Smooth muscle cell (in vitro differentiated cells): Measurements from ENCODE around the gene DNASE1. TPM values are rescaled to one million over a fixed set of nuclear protein-coding genes. Genes with fewer than 3 reads are reported as not detected.

ENCODE experiments used
- DNase-seq: peaks from one replicate; lab custom pipeline; 2025; ENCODE audit not compliant: unreplicated experiment; lab: John Stamatoyannopoulos, UW
- H2AFZ ChIP-seq: fragments of 200-600 bp; sonication (generic); 2 replicates; pipeline ENCODE4 v1.6.0; 2016; ENCODE audit warnings: antibody characterized with exemption, low read depth, mild to moderate bottlenecking
- H3F3A ChIP-seq: fragments of 200-600 bp; sonication (generic); 2 replicates; pipeline ENCODE4 v1.6.0; 2017; ENCODE audit warnings: antibody characterized with exemption, low read depth
- H3K27ac ChIP-seq: fragments of 200-600 bp; sonication (generic); 2 replicates; pipeline ENCODE4 v1.5.1; 2016; ENCODE audit warnings: low read depth, mild to moderate bottlenecking
- H3K27me3 ChIP-seq: fragments of 200-600 bp; sonication (generic); 2 replicates; pipeline ENCODE4 v1.6.1; 2016; ENCODE audit warnings: low read depth, mild to moderate bottlenecking
- H3K36me3 ChIP-seq: fragments of 200-600 bp; sonication (generic); 2 replicates; pipeline ENCODE4 v1.5.1; 2016; ENCODE audit warnings: low read depth
- H3K4me1 ChIP-seq: fragments of 200-600 bp; sonication (generic); 2 replicates; pipeline ENCODE4 v1.5.1; 2016; ENCODE audit warnings: low read depth
- H3K4me2 ChIP-seq: fragments of 200-600 bp; sonication (generic); 2 replicates; pipeline ENCODE4 v1.6.0; 2016; ENCODE audit warnings: mild to moderate bottlenecking
- H3K4me3 ChIP-seq: fragments of 200-600 bp; sonication (generic); 2 replicates; pipeline ENCODE4 v1.5.1; 2016; ENCODE audit warnings: mild to moderate bottlenecking
- H3K79me2 ChIP-seq: fragments of 200-600 bp; sonication (generic); 2 replicates; pipeline ENCODE4 v1.6.0; 2016; ENCODE audit warnings: low read depth, mild to moderate bottlenecking
- H3K9ac ChIP-seq: fragments of 200-600 bp; sonication (generic); 2 replicates; pipeline ENCODE4 v1.6.0; 2016; ENCODE audit warnings: low read depth
- H3K9me3 ChIP-seq: fragments of 200-600 bp; sonication (generic); replicated peaks from 2 replicates; pipeline ENCODE4 v1.5.1; 2016; ENCODE audit warnings: low read depth
- H4K20me1 ChIP-seq: fragments of 200-600 bp; sonication (generic); 2 replicates; pipeline ENCODE4 v1.6.0; 2016; ENCODE audit warnings: low read depth
- CTCF ChIP-seq: fragments of 200-600 bp; sonication (generic); IDR thresholded peaks from 2 replicates; pipeline ENCODE4 v1.5.1; 2017; ENCODE audit warnings: borderline replicate concordance, mild to moderate bottlenecking, antibody characterized with exemption; ENCODE audit not compliant: insufficient read depth, poor library complexity, severe bottlenecking
- WGBS: methylation state at CpG from one replicate; pipeline ENCODE4 v1.1.7; 2016; ENCODE audit warnings: low lambda C conversion rate; 5-methylcytosine and 5-hydroxymethylcytosine counted together
- polyA plus RNA-seq: library from polyadenylated mRNA; unstranded; fragments of >200 nt; fragmentation: Nextera tagmentation; extraction: Ambion mirVana; gene quantifications from 2 replicates; pipeline ENCODE4 v1.2.1, GENCODE V29; 2016
- total RNA-seq: library from RNA; depleted of rRNA; stranded (reverse); fragments of >200 nt; gene quantifications from 2 replicates; pipeline ENCODE4 v1.2.3, GENCODE V29; 2014

Gene DNASE1
- total and polyA plus RNA-seq, 2 experiments from 2014 or later, result 8.1 to 37.8 TPM

- no peak for DNase-seq
- Histone ChIP-seq H3K27ac (no peak overlapping the region), H3K4me1 (no peaks in the 10 kb centered on the region), H3K79me2 (no peaks in the 10 kb centered on the region), H3F3A (no peaks in the 10 kb centered on the region), H3K27me3 (no peaks in the 10 kb centered on the region), H2AFZ (no peak overlapping the region), H3K36me3 (no peaks in the 10 kb centered on the region), H3K9ac (no peak overlapping the region), H3K9me3 (no peaks in the 10 kb centered on the region), H3K4me2 (no peak overlapping the region), H4K20me1 (no peaks in the 10 kb centered on the region), H3K4me3 (no peak overlapping the region)
- 98% methylated on average over 24 of the region's 24 CpGs for WGBS
- TF ChIP-seq CTCF, result no peak
These were observed 21.2 kb downstream of the DNASE1 start for GRCh38 chr16:3675601-3676130.

DNA sequence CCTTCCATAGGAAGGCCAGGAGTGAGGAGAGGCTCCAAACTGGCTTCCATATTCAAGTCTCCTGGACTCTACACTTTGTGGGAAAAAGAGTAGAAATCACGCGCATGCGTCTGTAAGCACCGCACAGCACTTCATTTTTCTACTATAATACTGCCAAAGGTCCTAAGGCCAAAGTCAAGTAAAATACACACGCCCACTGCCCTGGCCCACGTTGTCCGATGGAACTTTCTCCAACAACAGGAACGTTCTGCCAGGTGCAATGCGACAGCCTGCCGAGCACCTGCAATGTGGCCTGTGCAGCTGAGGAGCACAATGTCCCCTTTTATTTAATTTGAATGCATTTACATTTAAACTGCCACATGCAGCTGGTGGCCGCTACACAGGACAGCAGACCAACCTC is 23.5 kb downstream of the DNASE1 start:
- no peak overlapping the region for H2AFZ ChIP-seq
- H3K79me2 ChIP-seq, result no peaks in the 10 kb centered on the region
- no peak overlapping the region for H3K9ac ChIP-seq
- no peaks in the 10 kb centered on the region for H3K4me1 ChIP-seq
- H3K27me3 ChIP-seq, result no peaks in the 10 kb centered on the region
- H3K36me3 ChIP-seq, result peaks cover 8% of the 10 kb centered on the region
- H3F3A ChIP-seq, result no peaks in the 10 kb centered on the region
- no peaks in the 10 kb centered on the region for H3K9me3 ChIP-seq
- no peak for DNase-seq
- WGBS, result 98% methylated on average over 11 of the region's 11 CpGs
- no peak for TF ChIP-seq CTCF
- no peak overlapping the region for H3K27ac ChIP-seq
- no peak overlapping the region for H3K4me2 ChIP-seq
- H3K4me3 ChIP-seq, result no peak overlapping the region
- H4K20me1 ChIP-seq, result no peaks in the 10 kb centered on the region

DNA sequence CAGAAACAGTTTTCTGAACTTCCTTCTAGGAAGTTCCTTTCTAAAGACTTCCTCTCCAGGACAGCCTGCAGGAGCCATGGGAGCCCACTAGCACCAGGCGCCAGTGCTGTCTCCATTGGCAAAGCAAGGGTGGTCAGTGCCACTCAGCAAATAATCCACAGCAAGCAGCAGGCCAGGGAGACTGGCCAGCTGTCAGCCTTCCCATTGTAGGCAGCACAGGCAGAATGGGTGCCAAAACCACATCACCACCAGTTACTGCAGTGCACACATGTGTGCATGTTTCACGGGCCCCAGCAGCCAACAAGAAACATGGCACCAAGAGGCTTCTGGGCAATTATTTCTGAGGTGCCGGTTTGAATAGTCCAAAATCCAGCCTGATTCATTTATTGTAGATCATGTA is 26.7 kb downstream of the DNASE1 start:
- Histone ChIP-seq H3K79me2 (no peaks in the 10 kb centered on the region), H3K4me3 (no peak overlapping the region), H3K27ac (no peak overlapping the region), H3K36me3 (peaks cover 10% of the 10 kb centered on the region), H3K9me3 (no peaks in the 10 kb centered on the region), H3K4me1 (no peaks in the 10 kb centered on the region), H2AFZ (no peak overlapping the region), H3F3A (no peaks in the 10 kb centered on the region), H3K27me3 (no peaks in the 10 kb centered on the region), H4K20me1 (no peaks in the 10 kb centered on the region), H3K9ac (no peak overlapping the region), H3K4me2 (no peak overlapping the region)
- DNase-seq, result no peak
- WGBS, result 100% methylated on average over 3 of the region's 3 CpGs
- no peak for TF ChIP-seq CTCF

DNA sequence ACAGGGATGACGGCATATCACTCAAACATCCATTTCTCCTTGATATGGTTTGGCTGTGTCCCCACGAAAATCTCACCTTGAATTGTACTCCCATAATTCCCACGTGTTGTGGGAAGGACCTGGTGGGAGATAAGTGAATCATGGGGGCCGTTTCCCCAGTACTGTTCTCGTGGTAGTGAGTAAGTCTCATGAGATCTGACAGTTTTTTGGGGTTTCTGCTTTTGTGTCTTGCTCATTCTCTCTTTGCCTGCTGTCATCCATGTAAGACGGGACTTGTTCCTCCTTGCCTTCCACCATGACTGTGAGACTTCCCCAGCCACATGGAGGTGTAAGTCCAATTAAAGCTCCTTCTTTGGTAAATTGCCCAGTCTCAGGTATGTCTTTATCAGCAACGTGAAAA is 32.5 kb downstream of the DNASE1 start:
- no peaks in the 10 kb centered on the region for H4K20me1 ChIP-seq
- WGBS, result 98% methylated on average over 7 of the region's 7 CpGs
- H3K79me2 ChIP-seq, result no peaks in the 10 kb centered on the region
- no peak overlapping the region for H2AFZ ChIP-seq
- peaks cover 10% of the 10 kb centered on the region for H3K36me3 ChIP-seq
- no peak overlapping the region for H3K27ac ChIP-seq
- H3K9ac ChIP-seq, result no peak overlapping the region
- no peaks in the 10 kb centered on the region for H3F3A ChIP-seq
- H3K9me3 ChIP-seq, result no peaks in the 10 kb centered on the region
- H3K27me3 ChIP-seq, result no peaks in the 10 kb centered on the region
- H3K4me3 ChIP-seq, result no peak overlapping the region
- H3K4me2 ChIP-seq, result no peak overlapping the region
- TF ChIP-seq CTCF, result no peak
- no peaks in the 10 kb centered on the region for H3K4me1 ChIP-seq
- no peak for DNase-seq
